NCI-H1105 treated with DMSO at 0.1 percent for 48 hours (cell line): ENCODE data around the gene GNAQ.

ENCODE experiments used
- DNase-seq: peaks from one replicate; lab custom pipeline; 2025; lab: John Stamatoyannopoulos, UW

GNAQ gene

DNA sequence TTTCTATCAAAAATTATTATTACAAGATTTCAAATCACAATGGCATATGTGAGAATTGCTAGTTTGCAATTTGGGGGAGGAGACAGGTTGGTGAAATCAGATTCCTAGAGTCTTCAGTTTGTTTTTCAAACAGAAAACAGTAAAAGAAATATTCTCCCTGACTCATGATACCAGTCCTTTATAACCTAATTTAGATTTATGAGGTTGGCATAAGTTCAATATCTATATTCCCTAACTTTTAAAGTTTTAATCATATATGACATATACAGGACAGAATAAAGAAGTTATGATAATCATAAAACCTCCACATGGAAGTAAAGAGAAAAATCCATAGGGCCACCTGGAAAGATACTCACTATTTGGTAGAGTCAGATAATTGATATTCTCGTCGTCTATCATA, 216.4 kb downstream of the GNAQ start:
- no peak for DNase-seq

DNA sequence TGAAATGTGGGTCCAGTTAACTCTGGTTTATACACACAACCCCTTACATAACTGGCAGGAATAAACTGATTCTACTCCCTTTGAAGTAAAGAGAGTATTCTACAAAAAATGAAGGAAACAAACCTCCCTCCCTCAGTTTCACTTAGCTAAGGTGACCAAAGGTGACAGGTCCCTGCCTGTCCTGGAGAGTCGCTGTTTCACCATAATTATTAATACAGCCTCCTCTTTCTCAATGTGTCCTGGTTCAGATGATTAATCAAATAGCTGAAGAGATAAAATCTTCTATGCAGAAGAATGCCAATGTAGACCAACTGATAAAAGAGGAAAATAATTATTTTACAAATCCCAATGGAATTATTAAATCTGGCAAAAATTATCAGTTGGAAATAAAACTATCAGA, 219.8 kb downstream of the GNAQ start:
- DNase-seq = no peak

DNA sequence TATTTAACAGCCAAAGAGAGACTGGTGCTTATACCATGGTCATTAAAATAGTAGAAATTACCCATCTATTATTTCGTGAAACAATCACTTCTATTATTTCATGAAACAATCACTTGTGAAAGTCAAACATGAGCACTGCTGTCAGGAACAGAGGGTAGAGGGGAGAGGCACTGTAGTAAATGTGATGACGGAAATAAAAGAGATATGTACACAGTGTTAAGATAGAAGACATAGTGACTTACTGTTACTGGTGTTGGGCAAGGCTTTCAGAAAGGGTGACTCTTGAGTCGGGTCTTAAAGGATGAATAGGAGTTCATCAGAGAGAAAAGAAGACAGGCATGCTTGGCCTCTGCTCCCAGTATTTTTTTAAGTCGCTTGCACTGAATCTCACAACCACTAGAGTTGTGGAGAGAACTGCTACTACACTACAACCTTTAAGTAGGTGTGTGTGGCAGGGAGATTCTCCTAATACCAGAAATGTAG, 220.9 kb downstream of the GNAQ start:
- DNase-seq = no peak

DNA sequence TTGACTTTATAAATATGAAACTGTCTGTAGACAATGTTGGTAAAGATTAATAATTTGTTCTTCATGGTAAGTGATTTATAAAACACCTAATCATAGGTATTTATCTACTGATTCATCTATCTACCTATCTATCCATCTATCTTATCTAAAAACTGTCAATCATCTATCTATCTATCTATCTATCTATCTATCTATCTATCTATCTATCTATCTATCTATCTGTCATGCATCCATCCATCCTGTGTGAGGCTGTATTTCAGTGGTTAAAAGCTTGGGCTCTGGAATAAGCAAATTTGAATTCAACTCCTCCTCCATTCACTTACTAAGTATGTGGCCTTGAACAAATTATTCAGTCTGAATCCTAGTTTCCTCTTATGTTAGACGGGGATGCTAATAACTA, 221.6 kb downstream of the GNAQ start:
- no peak for DNase-seq

- DNase-seq = no peak
These were observed 222.1 kb downstream of the GNAQ start for GRCh38 chr9:77809552-77809951.

- no peak for DNase-seq
These were observed 222.9 kb downstream of the GNAQ start for GRCh38 chr9:77808751-77809081.

DNA sequence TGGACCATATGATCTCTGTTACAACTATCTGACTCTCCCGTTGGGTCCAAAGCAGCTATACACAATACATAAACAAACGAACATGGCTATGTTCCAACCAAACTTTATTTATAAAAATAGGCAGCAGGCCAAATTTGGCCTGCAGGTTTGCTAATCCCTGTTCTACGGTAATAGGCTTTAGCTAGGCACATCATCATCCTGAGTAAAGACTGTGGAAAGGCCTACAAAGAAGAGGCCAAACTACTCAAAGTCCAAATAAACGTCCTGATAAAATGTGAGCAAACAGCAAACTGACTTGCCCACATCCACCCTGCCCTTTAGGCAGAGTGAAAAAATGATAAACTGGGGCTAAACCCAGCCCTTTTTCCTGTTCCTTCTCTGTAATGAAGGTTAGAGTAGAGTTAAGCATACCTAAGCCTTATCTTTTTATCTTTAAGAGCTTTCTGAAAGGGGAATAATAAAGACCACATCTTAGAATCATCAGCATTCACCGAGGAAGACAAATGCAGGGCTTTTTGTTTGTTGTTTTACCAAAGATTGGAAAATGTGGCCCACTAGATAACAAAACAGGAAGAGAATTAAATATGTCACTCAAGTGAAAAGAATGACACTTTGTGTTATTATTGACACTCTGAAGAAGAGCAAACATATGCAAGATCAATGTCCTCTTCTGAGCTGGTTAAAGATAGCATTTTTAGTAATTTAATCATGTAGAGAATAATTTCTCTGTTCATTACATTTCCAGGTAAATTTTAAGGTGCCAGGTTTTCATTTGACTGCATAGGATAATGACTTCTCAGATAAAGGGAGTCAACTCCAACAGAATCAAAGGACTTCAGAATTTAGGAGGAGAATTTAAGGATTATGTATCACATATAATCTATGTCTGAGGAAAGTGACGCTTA, 223.5 kb downstream of the GNAQ start:
- DNase-seq = no peak

DNA sequence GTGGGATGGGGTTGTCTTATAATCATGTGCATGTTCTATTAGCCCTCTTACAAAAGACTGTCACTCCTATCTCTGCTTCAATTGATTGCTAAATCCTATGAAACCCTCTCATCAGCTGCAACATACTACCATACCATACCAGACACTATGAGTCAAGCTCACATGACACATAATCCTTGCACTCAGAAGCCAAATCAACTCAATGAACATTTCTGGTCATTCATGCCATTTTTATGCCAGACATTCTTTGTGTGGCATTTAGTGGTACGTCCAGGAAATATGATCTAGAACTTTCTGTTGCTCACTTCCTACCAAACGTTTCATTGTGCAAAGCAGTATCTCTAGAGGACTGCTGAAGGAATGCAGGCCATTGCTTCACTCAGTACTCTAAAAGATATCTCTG, 224.3 kb downstream of the GNAQ start:
- DNase-seq = no peak

DNA sequence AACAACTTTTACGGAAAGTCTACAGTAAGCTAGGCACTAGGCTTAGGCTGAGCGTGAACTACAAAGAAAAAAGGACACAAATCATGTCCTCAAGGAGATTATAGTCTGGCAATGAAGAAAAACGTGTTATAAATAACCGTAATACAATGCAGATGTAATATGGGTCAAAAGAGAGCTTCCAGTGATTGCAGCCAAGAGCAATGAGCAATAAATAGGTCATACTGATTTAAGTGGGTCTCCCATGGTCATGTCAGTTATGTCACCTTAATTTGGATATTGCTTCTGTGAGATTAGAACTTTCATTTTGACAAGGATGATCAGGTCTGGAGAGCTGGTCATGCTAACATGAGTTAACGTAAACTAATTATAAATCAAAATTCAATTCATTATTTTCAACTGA, 224.9 kb downstream of the GNAQ start:
- DNase-seq = no peak

GRCh38 chr9:77805810-77806209, 225.8 kb downstream of the GNAQ start:
- DNase-seq = no peak

DNA sequence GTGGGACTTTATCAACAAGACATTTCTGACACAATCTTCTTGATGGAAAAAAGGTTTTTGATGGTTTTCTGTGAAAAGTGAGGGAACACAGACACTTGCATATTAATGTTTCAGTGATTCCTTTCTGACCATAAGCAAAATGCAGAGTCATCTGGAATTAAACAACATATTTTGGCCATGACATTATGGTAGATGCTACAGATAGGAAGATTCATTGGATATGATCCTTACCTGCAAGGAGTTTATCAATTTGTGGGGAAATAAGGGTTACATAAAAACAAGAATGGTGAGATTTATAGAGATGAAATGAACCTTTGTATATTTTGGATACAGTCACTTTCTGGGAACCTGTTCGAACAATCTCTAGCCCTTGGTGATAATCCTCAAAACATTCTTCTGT, 228.2 kb downstream of the GNAQ start:
- no peak for DNase-seq

DNA sequence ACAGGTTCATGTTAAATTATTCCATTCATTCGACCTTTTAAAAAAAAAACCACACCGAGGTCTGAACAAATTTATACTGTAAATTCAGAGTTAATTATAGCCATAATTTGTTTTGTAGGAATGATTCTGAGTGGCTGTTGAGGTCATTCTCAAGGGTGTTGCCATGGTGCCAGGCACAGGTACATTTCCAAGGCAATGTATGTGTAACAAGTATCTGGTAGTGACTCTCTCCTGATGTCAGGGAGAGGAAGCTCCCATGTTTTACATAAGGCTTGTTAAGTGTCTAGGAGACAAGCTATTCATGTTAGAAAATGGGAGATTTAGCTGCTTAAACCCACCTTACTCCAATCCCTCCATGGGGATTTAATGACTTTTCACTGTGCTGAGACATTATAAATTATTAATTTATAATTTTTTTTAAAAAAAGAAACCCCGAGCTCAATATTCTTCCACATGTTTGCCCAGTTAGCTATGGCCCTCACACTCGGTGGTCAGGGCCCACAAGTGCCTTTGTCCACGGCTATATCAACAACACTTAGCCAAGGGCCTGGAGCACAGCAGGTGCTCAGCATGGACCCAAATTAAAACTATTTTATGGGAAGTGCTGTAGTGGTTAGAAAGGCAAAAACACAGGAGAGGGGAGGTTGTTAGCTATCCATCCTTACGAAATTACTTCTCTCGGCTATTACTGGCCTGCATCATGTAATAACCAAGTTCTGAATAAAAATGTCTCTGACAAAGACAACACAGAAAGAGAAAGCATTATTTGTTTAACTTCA, 228.9 kb downstream of the GNAQ start:
- peak; percentile 78 for DNase-seq

GRCh38 chr9:77802064-77802463, 229.5 kb downstream of the GNAQ start:
- DNase-seq = no peak

DNA sequence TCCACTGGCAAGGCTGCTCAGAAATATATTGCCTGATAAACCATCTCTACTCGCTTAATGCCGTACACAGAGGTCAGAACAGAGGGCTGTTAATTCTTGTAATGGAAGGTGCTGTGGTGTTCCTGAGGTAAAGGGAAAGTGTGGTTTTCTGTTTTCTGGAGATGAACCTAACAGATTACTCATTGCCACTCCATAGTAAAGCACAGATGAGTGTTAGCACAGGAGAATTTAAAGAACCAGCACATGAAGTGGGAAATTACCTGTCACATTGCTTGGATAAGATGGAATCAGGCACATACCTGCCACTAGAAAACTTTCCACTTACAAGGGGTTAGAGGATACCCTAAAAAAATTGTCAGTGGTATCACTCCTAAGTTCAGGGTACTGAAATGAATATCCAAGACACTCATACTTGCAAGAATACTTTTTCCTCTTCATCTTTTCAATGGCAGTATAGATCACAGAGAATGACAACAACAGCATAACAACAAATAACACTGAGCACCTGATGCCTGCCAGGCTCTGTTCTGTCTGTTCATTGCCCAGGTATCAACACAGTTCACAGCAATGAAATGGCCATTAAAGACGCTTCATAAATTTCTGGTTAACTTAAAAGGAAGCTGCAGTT, 230.6 kb downstream of the GNAQ start:
- no peak for DNase-seq

DNA sequence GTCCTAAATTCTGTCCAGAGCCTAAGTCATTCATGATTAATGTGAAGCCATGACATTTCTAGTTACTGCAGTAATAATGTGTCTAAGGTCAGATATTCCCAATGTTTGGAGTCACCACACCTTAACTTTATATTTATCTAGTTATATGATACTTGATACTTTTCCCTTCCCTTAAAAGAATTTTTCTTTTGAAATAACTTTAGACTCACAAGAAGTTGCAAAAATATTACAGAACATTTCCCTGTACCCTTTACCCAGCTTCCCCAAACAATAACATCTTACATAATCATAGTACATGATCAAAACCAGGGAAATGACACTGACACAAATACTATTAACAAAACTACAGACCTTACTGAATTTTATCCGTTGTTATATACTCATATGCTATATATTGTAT, 233.5 kb downstream of the GNAQ start:
- DNase-seq = no peak

DNA sequence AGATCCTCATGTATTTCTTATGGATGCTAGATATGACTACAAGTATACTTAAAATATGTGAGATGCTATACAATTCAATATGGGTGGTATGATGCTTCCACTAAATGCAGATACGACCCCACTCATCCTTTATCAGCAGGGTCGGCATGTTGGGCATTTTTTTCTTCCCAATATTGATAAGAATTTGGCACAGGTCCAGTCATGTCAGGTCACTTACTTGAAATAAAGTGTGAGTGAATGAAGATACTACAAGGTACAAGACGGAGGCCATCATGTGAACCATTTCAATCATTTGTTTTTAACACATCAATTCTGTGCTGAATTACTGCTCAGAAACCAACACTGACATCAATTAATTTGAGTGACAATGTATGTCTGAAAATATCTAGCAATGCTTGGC, 236.6 kb downstream of the GNAQ start:
- DNase-seq = no peak

GRCh38 chr9:77793849-77794248, 237.8 kb downstream of the GNAQ start:
- DNase-seq = no peak

DNA sequence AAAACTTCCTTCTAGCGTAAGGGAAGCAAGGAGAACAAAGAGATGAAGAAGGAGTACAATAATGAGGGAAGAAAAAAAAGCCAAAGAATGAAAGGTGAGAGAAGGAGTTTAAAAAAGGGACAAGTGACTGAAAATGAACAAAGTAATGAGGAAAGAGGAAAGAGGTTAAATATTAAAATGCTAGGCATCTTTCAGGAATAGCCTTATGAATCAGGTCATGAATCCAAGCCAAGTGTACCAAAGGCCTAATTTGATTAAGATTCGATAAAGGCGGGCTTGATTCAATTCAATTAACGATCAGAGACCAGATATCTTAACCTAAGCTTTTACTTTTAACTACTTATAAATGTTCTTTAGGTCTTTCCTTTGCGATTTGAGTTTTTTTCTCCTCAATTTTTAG, 241.7 kb downstream of the GNAQ start:
- no peak for DNase-seq

GRCh38 chr9:77785341-77785740, 246.3 kb downstream of the GNAQ start:
- DNase-seq = no peak

DNA sequence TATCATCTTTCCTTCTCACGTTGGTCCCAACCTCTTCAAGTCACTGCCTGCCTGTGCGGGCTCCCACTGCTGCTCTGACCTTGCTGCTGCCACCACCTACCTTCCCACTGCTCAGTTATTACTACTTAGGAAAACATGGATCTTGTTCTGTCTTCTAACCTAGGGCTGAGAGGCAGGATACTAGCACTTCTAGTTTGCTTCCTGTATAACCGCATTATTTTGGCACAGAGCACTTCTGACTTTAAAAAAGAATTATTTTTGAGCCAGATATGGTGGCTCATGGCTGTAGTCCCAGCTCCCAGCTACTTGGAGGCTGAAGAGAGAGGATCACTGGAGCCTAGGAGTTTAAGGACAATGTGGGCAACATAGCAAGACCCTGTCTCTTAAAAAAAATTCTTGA, 248.1 kb downstream of the GNAQ start:
- no peak for DNase-seq

- no peak for DNase-seq
These were observed 252.6 kb downstream of the GNAQ start for GRCh38 chr9:77779010-77779409.

- no peak for DNase-seq
These were observed 258.2 kb downstream of the GNAQ start for GRCh38 chr9:77773381-77773780.

DNA sequence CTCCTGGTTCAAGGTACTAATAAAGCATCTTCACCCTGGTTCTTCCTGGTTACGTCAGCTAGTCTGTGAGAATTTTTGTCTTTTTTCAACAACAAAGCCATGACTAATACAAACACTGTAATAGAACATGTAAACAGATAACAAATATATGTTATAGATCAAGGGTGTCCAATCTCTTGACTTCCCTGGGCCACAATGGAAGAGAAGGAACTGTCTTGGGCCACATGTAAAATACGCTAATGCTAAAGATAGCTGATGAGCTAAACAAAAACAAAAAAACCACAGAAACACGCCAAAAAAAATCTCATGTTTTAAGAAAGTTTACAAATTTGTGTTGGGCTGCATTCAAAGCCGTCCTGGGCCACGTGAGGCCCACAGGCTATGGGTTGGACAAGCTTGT, 259.0 kb downstream of the GNAQ start:
- DNase-seq = no peak
